ENCODE data around the gene COL8A1.
"Not testable (repeated sequence)": the region's sequence is repeated elsewhere in the genome, so short reads cannot be mapped to it uniquely, and the experiment has no call there.

The COL8A1 gene

DNA sequence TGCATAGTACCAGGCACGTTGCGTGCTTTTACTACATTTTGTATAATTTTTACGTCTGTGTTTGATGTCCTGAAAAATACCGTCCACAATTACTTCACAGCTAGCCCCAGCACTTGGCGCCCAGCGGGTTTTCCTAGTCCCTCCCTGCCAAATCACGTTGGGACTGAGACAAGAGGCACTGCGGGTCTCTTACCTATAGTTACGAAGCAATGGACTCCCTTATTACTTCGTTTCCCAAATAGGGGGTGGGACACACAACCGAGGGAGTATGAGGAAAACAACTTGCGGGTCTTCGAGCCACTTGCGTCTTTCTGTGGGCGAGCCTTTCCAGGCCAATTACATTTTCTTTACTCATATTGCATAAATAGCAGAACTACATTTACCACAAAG, 178.6 kb downstream of the COL8A1 start:
- DNase-seq = peak; percentile 54

GRCh38 chr3:99817437-99818240, 179.2 kb downstream of the COL8A1 start, which contains the start of gene CMSS1:
Gene CMSS1 (plus strand): TSS chr3:99817862.
- DNase-seq = peak; percentile 96

GRCh38 chr3:99818818-99819217, 180.4 kb downstream of the COL8A1 start:
- no peak for DNase-seq

- DNase-seq = no peak
These were observed 185.6 kb downstream of the COL8A1 start for GRCh38 chr3:99823723-99824711.

GRCh38 chr3:99825004-99825640, 186.7 kb downstream of the COL8A1 start:
- no peak for DNase-seq

DNA sequence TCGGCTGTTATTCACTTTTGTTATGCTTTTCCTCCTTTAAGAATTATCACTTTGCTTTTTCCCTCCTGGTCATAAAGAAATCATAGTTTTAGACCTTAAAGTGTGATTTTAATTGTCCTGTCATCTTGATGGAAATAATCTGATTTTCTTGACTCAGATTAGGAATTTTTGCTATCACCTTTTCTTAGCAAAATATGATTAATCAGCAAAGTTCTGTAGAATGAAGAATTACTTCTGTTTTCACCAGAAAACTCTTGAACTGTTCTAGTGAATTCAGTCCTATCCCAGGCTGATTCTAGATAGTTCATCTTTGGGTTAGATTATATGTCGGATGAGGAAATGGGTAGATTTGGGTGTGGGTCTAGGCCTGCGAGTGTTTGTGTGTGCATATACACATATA, 191.4 kb downstream of the COL8A1 start:
- DNase-seq = no peak

GRCh38 chr3:99833617-99834205, 195.3 kb downstream of the COL8A1 start:
- no peak for DNase-seq

- no peak for DNase-seq
These were observed 196.0 kb downstream of the COL8A1 start for GRCh38 chr3:99834211-99834957.

DNA sequence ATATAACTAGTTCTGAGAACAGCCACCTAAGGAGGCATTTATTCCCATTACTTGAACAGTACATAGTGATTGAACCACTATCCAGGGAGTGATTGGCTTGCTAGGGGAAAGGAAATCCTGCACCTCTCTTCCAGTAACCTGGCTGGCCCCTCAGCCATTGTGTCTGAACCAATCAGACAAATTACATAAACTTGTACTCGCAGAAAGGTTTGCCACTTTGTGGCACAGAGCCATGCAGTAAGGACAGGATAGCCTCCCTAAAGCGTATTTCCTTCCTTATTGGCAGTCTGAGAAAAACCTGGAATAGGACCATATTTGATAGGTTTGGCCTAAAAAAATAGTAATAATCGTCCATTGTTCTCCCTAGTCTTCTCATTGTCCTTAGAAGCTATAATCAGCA, 198.3 kb downstream of the COL8A1 start:
- no peak for DNase-seq

GRCh38 chr3:99837715-99838114, 199.3 kb downstream of the COL8A1 start:
- no peak for DNase-seq

DNA sequence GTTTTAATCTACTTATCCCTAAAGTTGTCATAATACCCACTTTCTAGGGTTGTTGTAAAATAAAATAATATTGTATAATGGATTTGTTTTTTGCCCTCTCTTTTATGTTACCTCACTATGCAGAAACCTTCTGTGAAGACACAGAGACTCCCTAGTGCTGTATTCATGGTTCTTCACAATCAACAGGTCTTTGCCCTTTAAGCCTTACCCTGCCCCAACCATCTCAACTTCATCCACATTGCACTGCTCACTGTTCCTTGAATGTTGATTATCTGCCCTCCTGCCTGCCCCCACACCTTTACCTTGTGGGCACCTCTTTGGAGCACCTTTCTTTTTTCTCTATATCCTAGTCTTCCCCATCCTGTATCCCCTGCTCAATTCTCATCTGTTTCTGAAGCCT, 200.4 kb downstream of the COL8A1 start:
- DNase-seq = no peak

GRCh38 chr3:99839613-99840012, 201.2 kb downstream of the COL8A1 start:
- no peak for DNase-seq

- not testable (repeated sequence) for DNase-seq
These were observed 203.6 kb downstream of the COL8A1 start for GRCh38 chr3:99841949-99842348.

DNA sequence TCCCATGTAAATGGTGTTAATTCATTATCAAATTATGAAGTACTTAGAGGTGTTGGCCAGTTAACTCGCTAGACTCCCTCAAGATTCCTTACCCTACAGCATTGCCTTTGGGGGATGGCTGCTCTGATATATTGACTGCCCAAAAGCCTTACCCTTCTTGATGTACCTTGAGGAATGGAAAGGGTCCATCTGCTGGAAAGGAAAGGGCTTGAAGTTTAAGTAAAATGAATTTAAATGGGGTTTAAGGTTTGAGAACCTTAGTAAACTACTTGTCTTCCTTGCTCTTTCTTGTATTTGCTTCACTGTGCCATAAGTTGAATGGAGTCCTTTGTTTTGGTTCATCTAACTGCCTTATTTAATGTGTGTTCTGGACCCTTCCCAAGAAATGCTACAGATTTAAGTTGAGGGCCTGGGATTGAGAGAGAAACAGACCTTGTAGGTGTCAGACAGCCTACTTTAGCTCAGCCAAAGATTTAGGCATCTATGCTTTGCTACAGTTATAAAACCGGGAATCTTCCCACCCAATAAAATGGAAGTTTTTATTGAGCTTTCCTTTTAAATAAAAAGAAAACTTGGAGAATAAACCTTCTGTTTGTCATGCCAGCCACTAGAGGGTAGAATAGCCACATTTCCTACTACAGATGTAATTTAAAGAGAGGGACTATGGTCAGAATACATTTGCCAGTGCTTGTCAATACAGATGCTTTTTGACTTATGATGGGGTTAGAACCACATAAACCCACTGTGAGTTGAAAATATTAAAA, 204.6 kb downstream of the COL8A1 start:
- no peak for DNase-seq

GRCh38 chr3:99843590-99844258, 205.3 kb downstream of the COL8A1 start:
- DNase-seq = peak; percentile 37

DNA sequence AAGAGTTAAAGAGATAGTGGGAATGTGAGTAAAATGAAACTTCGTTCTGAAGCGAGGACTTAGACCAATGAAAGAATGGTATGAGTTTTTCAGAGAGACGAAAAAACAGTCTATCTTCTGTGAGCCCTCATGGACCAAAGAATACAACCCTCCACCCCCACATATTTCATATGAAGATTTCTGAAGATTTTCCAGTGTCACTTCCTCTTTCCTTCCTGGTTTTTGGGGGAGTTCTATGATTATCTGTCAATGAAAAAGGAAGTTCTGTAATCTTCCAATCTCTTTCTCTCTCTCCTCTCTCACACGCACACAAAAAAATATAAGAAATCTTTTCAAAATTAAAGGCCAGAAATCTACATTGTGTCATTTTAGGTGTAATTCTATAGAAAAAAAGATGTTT, 206.9 kb downstream of the COL8A1 start:
- DNase-seq = no peak

- no peak for DNase-seq
These were observed 207.6 kb downstream of the COL8A1 start for GRCh38 chr3:99845999-99846398.

GRCh38 chr3:99846477-99847160, 208.2 kb downstream of the COL8A1 start:
- no peak for DNase-seq

DNA sequence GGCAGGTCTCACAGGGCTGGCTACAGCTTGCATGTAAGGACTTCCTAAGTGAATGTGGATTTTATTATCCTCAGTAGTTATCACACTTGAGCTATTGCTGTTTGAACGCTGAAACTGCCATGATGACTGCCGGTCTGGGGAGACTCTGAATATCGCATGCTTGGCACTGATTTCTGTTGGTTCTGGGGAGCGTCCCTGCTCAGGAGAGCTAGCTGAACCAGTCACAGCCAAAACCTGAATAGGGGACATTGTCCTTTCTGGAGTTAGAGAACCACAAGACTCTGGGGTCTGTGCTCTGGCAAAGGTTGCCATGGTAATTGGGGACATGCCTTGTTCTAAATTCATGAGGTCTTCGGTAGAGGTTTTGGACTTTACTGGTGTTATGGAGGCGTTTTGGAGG, 210.0 kb downstream of the COL8A1 start:
- no peak for DNase-seq
